Measurements from ENCODE around the gene CAAP1. TPM values are rescaled to one million over a fixed set of nuclear protein-coding genes. Genes with fewer than 3 reads are reported as not detected.

Gene CAAP1
- total RNA-seq (10 to 100 TPM; 10.2 to 18.2 (median 11.5) TPM), polyA plus RNA-seq (10 to 100 TPM; 16.4 to 19.2 (median 18.3) TPM)

GRCh38 chr9:26892251-26893029, at the start of gene CAAP1:
Gene CAAP1, minus strand, starts transcription at chr9:26892802. Its CDS starts 87 bp downstream, at chr9:26892715.
- Histone ChIP-seq H3K27me3 (no peaks in the 10 kb centered on the region), H3K27ac (peak within 1 kb of the TSS; percentile 92 to 100 (median 98)), H3K36me3 (no peaks in the 10 kb centered on the region), H3K4me3 (peak within 1 kb of the TSS; percentile 72 to 99 (median 92)), H3K9me3 (no peaks in the 10 kb centered on the region), H3K4me1 (peaks cover 0 to 25% (median 22%) of the 10 kb centered on the region in 4 donors)
- DNase-seq = peak; percentile 96
- peak; percentile 86 to 93 (median 91) for TF ChIP-seq POLR2AphosphoS5 (IDR thresholded peaks at IDR 0.05)
- TF ChIP-seq CTCF (IDR thresholded peaks at IDR 0.05) = peak in 3 of 4 experiments; percentile 15 to 46 (median 27)
- peak; percentile 65 to 69 for TF ChIP-seq POLR2A (IDR thresholded peaks at IDR 0.05)
- peak in 1 of 4 donors; percentile 35 for TF ChIP-seq EP300 (IDR thresholded peaks at IDR 0.05)
- intact Hi-C loops (cut with DNase I) = loop anchor here (2.0 to 5.0 kb wide), 3 partner anchors 54 to 680 kb away; partner anchors contain the start of genes C9orf72 and PLAA
- 0% methylated on average over 70 of the region's 70 CpGs for WGBS, 2 donors

- H3K36me3 ChIP-seq = peaks cover 0 to 4% (median 0%) of the 10 kb centered on the region in 4 donors
- H3K27me3 ChIP-seq = no peaks in the 10 kb centered on the region
- no peak for DNase-seq
- 77 to 93% methylated on average over 1 of the region's 1 CpG for WGBS, 2 donors
- no peak overlapping the region for H3K27ac ChIP-seq
- H3K9me3 ChIP-seq = peaks cover 0 to 7% (median 0%) of the 10 kb centered on the region in 4 donors
- H3K4me3 ChIP-seq = no peak overlapping the region
- peaks cover 0 to 23% (median 11%) of the 10 kb centered on the region in 4 donors for H3K4me1 ChIP-seq
- TF ChIP-seq POLR2AphosphoS5 (IDR thresholded peaks at IDR 0.05) (no peak), POLR2A (IDR thresholded peaks at IDR 0.05) (no peak), CTCF (IDR thresholded peaks at IDR 0.05) (no peak), EP300 (IDR thresholded peaks at IDR 0.05) (no peak)
- intact Hi-C loops (cut with DNase I) = no loop called here
Measured at GRCh38 chr9:26940779-26941178, 48.2 kb upstream of the CAAP1 start.

GRCh38 chr9:26939955-26940711, 47.5 kb upstream of the CAAP1 start:
- intact Hi-C loops (cut with DNase I) = no loop called here
- Histone ChIP-seq H3K4me3 (no peak overlapping the region), H3K4me1 (peaks cover 0 to 16% (median 5%) of the 10 kb centered on the region in 4 donors), H3K27me3 (no peaks in the 10 kb centered on the region), H3K9me3 (peaks cover 0 to 7% (median 0%) of the 10 kb centered on the region in 4 donors), H3K27ac (no peak overlapping the region), H3K36me3 (peaks cover 0 to 4% (median 0%) of the 10 kb centered on the region in 4 donors)
- no peak for TF ChIP-seq EP300 (IDR thresholded peaks at IDR 0.05)
- no peak for TF ChIP-seq CTCF (IDR thresholded peaks at IDR 0.05)
- no peak for TF ChIP-seq POLR2A (IDR thresholded peaks at IDR 0.05)
- TF ChIP-seq POLR2AphosphoS5 (IDR thresholded peaks at IDR 0.05) = no peak
- WGBS, 2 donors = 72 to 86% methylated on average over 3 of the region's 3 CpGs
- no peak for DNase-seq

- TF ChIP-seq CTCF (IDR thresholded peaks at IDR 0.05) (no peak), EP300 (IDR thresholded peaks at IDR 0.05) (no peak), POLR2AphosphoS5 (IDR thresholded peaks at IDR 0.05) (no peak), POLR2A (IDR thresholded peaks at IDR 0.05) (no peak)
- Histone ChIP-seq H3K4me1 (no peaks in the 10 kb centered on the region), H3K36me3 (peaks cover 0 to 3% (median 0%) of the 10 kb centered on the region in 4 donors), H3K9me3 (peaks cover 0 to 7% (median 0%) of the 10 kb centered on the region in 4 donors), H3K4me3 (no peak overlapping the region), H3K27ac (no peak overlapping the region), H3K27me3 (no peaks in the 10 kb centered on the region)
- 98 to 99% methylated on average over 3 of the region's 3 CpGs for WGBS, 2 donors
- no peak for DNase-seq
- intact Hi-C loops (cut with DNase I) = no loop called here
Measured at GRCh38 chr9:26937816-26938371, 45.3 kb upstream of the CAAP1 start.

Data from sigmoid colon (tissue), 7 donors.